Upper lobe of left lung (tissue), 4 donors: Measurements from ENCODE around the gene EYA2.

ENCODE experiments used
- POLR2AphosphoS5 ChIP-seq, 2 donors: sonication (generic); formaldehyde crosslinking; IDR thresholded peaks; one replicate each; pipeline ENCODE4 v1.5.1; 2017; ENCODE audit warnings: antibody characterized with exemption in 2 of 2
- TF ChIP-seq, protein P1 (sequence below), 6 experiments: fragments of 450-650 bp in 4 of 6; fragments of 200-600 bp in 2 of 6; sonication (generic) in 2 of 6; IDR thresholded peaks; one replicate each; pipeline ENCODE4 v1.5.1; 2016 to 2019; ENCODE audit warnings: antibody characterized with exemption in 6 of 6

DNA sequence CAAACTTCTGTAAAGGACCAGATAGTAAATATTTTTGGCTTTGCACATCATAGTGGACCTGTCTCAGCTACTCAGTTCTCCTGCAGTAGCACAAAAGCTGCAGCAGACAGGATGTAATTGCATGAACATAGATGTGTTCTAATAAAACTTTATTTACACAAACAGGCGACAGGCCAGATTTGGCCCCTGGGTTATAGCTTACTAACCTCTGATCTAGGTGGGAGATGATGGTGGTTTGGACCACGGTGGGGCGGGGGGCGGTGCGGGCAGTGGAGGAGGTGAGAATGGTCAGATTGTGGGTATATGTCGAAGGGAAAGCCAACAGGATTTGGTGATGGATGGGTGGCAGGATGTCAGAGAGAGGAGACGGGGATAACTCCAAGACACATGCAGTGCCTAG is 265.6 kb downstream of the EYA2 start:
- no peak for TF ChIP-seq POLR2AphosphoS5 (IDR thresholded peaks at IDR 0.05)
- TF ChIP-seq, protein P1, sequence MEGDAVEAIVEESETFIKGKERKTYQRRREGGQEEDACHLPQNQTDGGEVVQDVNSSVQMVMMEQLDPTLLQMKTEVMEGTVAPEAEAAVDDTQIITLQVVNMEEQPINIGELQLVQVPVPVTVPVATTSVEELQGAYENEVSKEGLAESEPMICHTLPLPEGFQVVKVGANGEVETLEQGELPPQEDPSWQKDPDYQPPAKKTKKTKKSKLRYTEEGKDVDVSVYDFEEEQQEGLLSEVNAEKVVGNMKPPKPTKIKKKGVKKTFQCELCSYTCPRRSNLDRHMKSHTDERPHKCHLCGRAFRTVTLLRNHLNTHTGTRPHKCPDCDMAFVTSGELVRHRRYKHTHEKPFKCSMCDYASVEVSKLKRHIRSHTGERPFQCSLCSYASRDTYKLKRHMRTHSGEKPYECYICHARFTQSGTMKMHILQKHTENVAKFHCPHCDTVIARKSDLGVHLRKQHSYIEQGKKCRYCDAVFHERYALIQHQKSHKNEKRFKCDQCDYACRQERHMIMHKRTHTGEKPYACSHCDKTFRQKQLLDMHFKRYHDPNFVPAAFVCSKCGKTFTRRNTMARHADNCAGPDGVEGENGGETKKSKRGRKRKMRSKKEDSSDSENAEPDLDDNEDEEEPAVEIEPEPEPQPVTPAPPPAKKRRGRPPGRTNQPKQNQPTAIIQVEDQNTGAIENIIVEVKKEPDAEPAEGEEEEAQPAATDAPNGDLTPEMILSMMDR (IDR thresholded peaks at IDR 0.05), result no peak
